GM12878 (cell line): Measurements from ENCODE around the gene TANC1. TPM values are rescaled to one million over a fixed set of nuclear protein-coding genes. Genes with fewer than 3 reads are reported as not detected.

Experiments
- ATAC-seq: fragments of 200-7000 bp; cut with Tn5 transposase; 3 replicates; pipeline ENCODE4 v1.9.1; 2020; ENCODE audit warnings: mild to moderate bottlenecking, moderate library complexity
- BruUV-seq: library from RNA; stranded (reverse); fragments of 400-500 nt; replicated peaks from 2 replicates; lab custom pipeline; 2021; lab: Mats Ljungman, UMichigan
- CTCF ChIA-PET: fragments of 300-600 bp; sonication (Branson Sonifier 250); formaldehyde crosslinking; extraction: SDS; loops from one replicate; lab custom pipeline; 2021; ENCODE audit warnings: inconsistent platforms; lab: Yijun Ruan, JAX
- POLR2A ChIA-PET: fragments of 350-600 bp; formaldehyde crosslinking; extraction: SDS; loops from one replicate; lab custom pipeline; 2021; ENCODE audit warnings: inconsistent platforms; lab: Charles Lee
- RAD21 ChIA-PET: fragments of 300-600 bp; sonication (Branson Sonifier 250); formaldehyde crosslinking; loops from one replicate; lab custom pipeline; 2023; ENCODE audit warnings: antibody characterized with exemption; ENCODE audit not compliant: unreplicated experiment; lab: Charles Lee
- SMC1A ChIA-PET: fragments of 300-600 bp; sonication (Branson Sonifier 250); formaldehyde crosslinking; loops from one replicate; lab custom pipeline; 2023; ENCODE audit not compliant: unreplicated experiment, uncharacterized antibody; lab: Charles Lee
- DNase-seq: peaks from one replicate; pipeline ENCODE4 v3.0.0-alpha.2; 2011; ENCODE audit warnings: low read depth, low spot score
- FAIRE-seq: peaks from 3 replicates; lab custom pipeline; 2011; peaks lifted over from hg19 to GRCh38; lab: Jason Lieb, UNC
- H2AFZ ChIP-seq: 2 replicates; pipeline ENCODE4 v1.6.0; 2011; ENCODE audit warnings: low read depth, low read length, control low read depth; ENCODE audit not compliant: control insufficient read depth
- H3K27ac ChIP-seq: 2 replicates; pipeline ENCODE4 v1.5.1; 2011; ENCODE audit warnings: control low read depth; ENCODE audit not compliant: control insufficient read depth, insufficient read depth
- H3K27me3 ChIP-seq, 2 experiments: replicated peaks in 1 of 2; 2 replicates each; pipeline versions ENCODE4 v1.6.0 to v1.6.1; 2011; ENCODE audit warnings: low read length in 1 of 2; ENCODE audit not compliant: control insufficient read depth in 2 of 2, insufficient read depth in 2 of 2
- H3K36me3 ChIP-seq, 2 experiments: 2 replicates each; pipeline ENCODE4 v1.5.1; 2011; ENCODE audit warnings: low read length in 1 of 2; ENCODE audit not compliant: control insufficient read depth in 2 of 2, insufficient read depth in 2 of 2
- H3K4me1 ChIP-seq: 2 replicates; pipeline ENCODE4 v1.6.1; 2011; ENCODE audit warnings: mild to moderate bottlenecking, low read length, moderate library complexity, mixed read lengths; ENCODE audit not compliant: control insufficient read depth, insufficient read depth
- H3K4me2 ChIP-seq: 2 replicates; pipeline ENCODE4 v1.6.0; 2011; ENCODE audit warnings: control low read depth; ENCODE audit not compliant: control insufficient read depth, insufficient read depth
- H3K4me3 ChIP-seq: fragments of 200-600 bp; sonication (generic); 2 replicates; pipeline ENCODE4 v1.5.1; 2016
- H3K79me2 ChIP-seq: 2 replicates; pipeline ENCODE4 v1.6.0; 2011; ENCODE audit warnings: low read length; ENCODE audit not compliant: control insufficient read depth, insufficient read depth
- H3K9ac ChIP-seq: 2 replicates; pipeline ENCODE4 v1.8.0; 2011; ENCODE audit warnings: low read length, control low read depth, mixed read lengths; ENCODE audit not compliant: control insufficient read depth, insufficient read depth
- H3K9me3 ChIP-seq: replicated peaks from 3 replicates; pipeline ENCODE4 v1.5.1; 2011; ENCODE audit warnings: mild to moderate bottlenecking, low read length; ENCODE audit not compliant: control insufficient read depth, insufficient read depth
- H4K20me1 ChIP-seq: 2 replicates; pipeline ENCODE4 v1.6.0; 2011; ENCODE audit not compliant: control insufficient read depth, insufficient read depth
- BACH1 ChIP-seq: fragments of 450-650 bp; IDR thresholded peaks from 2 replicates; pipeline ENCODE4 v1.6.1; 2017; ENCODE audit warnings: mild to moderate bottlenecking, borderline replicate concordance
- BMI1 ChIP-seq: fragments of 450-650 bp; IDR thresholded peaks from 2 replicates; pipeline ENCODE4 v1.6.1; 2016; ENCODE audit warnings: mild to moderate bottlenecking, moderate library complexity, borderline replicate concordance
- CTCF ChIP-seq, 3 experiments: IDR thresholded peaks in 2 of 3; conservative IDR thresholded peaks in 1 of 3; 2 replicates each; pipeline ENCODE4 v1.5.1; 2011; ENCODE audit warnings: low read depth in 3 of 3, low read length in 3 of 3, mild to moderate bottlenecking in 3 of 3, control low read depth in 2 of 3, moderate library complexity in 2 of 3, inconsistent platforms in 1 of 3, mixed read lengths in 1 of 3; ENCODE audit not compliant: control insufficient read depth in 2 of 3, insufficient read depth in 1 of 3; ENCODE audit errors: extremely low read depth in 1 of 3
- ETV6 ChIP-seq, 2 experiments: fragments of 450-650 bp in 1 of 2; IDR thresholded peaks in 1 of 2; conservative IDR thresholded peaks in 1 of 2; 2 replicates each; pipeline ENCODE4 v1.6.1; 2014; ENCODE audit warnings: antibody characterized with exemption in 1 of 2, borderline replicate concordance in 1 of 2, low read depth in 1 of 2, mild to moderate bottlenecking in 1 of 2, moderate library complexity in 1 of 2
- GABPA ChIP-seq: IDR thresholded peaks from 2 replicates; pipeline ENCODE4 v1.6.1; 2014; ENCODE audit warnings: antibody characterized with exemption, low read depth, mild to moderate bottlenecking, inconsistent platforms
- JUNB ChIP-seq: IDR thresholded peaks from 2 replicates; pipeline ENCODE4 v1.6.1; 2016; ENCODE audit warnings: antibody characterized with exemption, mild to moderate bottlenecking
- JUND ChIP-seq: IDR thresholded peaks from 2 replicates; pipeline ENCODE4 v1.6.1; 2012; ENCODE audit warnings: low read depth, mild to moderate bottlenecking, low read length, improper control_type of control experiment, moderate library complexity
- MYC ChIP-seq: IDR thresholded peaks from 2 replicates; pipeline ENCODE4 v1.6.1; 2011; ENCODE audit warnings: mild to moderate bottlenecking, low read length, moderate library complexity, inconsistent platforms; ENCODE audit not compliant: insufficient read depth, insufficient replicate concordance, insufficient read length, severe bottlenecking
- PML ChIP-seq: IDR thresholded peaks from 2 replicates; pipeline ENCODE4 v1.6.1; 2012; ENCODE audit warnings: low read length, inconsistent platforms
- TARDBP ChIP-seq: IDR thresholded peaks from 2 replicates; pipeline ENCODE4 v1.6.1; 2016; ENCODE audit warnings: borderline replicate concordance
- TBL1XR1 ChIP-seq: IDR thresholded peaks from 2 replicates; pipeline ENCODE4 v1.6.1; 2012; ENCODE audit warnings: low read depth, low read length, improper control_type of control experiment
- WGBS: methylation state at CpG from one replicate; pipeline ENCODE4 v1.1.6; 2016; ENCODE audit warnings: low lambda C conversion rate; ENCODE audit not compliant: insufficient replicate concordance, insufficient coverage; ENCODE audit errors: missing lambda C conversion rate; 5-methylcytosine and 5-hydroxymethylcytosine counted together
- in situ Hi-C: fragments of 300-500 bp; cut with MboI; formaldehyde crosslinking; loops from 9 replicates; pipeline ENCODE4 v1.14.3; 2018; ENCODE audit warnings: mixed read lengths
- intact Hi-C: fragments of 100-400 bp; cut with micrococcal nuclease; formaldehyde crosslinking; loops from one replicate; pipeline ENCODE4 v1.14.2; 2022; ENCODE audit not compliant: unreplicated experiment
- polyA plus RNA-seq, 11 experiments: library from polyadenylated mRNA; depleted of rRNA in 4 of 11; unstranded in 6 of 11; stranded (reverse) in 5 of 11; fragments of >200 nt; fragmentation: Nextera tagmentation in 4 of 11; fragmentation: Illumina TruSeq in 1 of 11; extraction: Ambion mirVana in 4 of 11; extraction: Trizol in 1 of 11; gene quantifications; 1 replicate in 1 of 11; 2 replicates in 10 of 11; pipeline versions ENCODE4 v1.2.1 to v1.2.3, GENCODE V29; 2011 to 2016; ENCODE audit warnings: inconsistent platforms in 2 of 11, missing spikeins in 2 of 11, low read depth in 1 of 11
- total RNA-seq, 4 experiments: library from RNA; depleted of rRNA in 3 of 4; stranded (reverse); fragments of >200 nt in 3 of 4; fragmentation: Illumina TruSeq in 1 of 4; extraction: Trizol in 1 of 4; gene quantifications; 2 replicates each; pipeline versions ENCODE4 v1.2.1 to v1.2.3, GENCODE V29; 2013 to 2021

The TANC1 gene
- total and polyA plus RNA-seq, 10 of the 15 experiments (the other 5 are each of a cell fraction or from before 2014, with no cell fraction given) = 0.05 to 5.0 (median 0.34) TPM

- TF ChIP-seq MYC = no peak
- no peak for TF ChIP-seq TBL1XR1
- no peak for TF ChIP-seq BMI1
- no peak for TF ChIP-seq TARDBP
- TF ChIP-seq ETV6 (conservative IDR thresholded peaks at IDR 0.05 in 1 of 2, IDR thresholded peaks at IDR 0.05 in 1 of 2; ENCODE audit: borderline replicate concordance in 1 of 2, low read depth in 1 of 2) = no peak
- TF ChIP-seq GABPA = no peak
- TF ChIP-seq BACH1 = no peak
- TF ChIP-seq JUND = no peak
- TF ChIP-seq JUNB = no peak
Observed at GRCh38 chr2:158995677-158996049, 27.2 kb downstream of the TANC1 start (continued).

GRCh38 chr2:158996378-158996993 lies 28.0 kb downstream of the TANC1 start:
- no peaks in the 10 kb centered on the region for H3K9me3 ChIP-seq
- SMC1A ChIA-PET = interaction anchor here (0.9 kb wide), 1 partner anchor 40 kb away, joined by 3 read pairs; no protein-coding TSS in a partner anchor
- H3K27me3 ChIP-seq = no peaks in the 10 kb centered on the region; a peak in 1 of 4 replicates
- DNase-seq (no peak), ATAC-seq (no peak; the same call in 2 of the 3 replicates), FAIRE-seq (no peak)
- peaks cover 3% of the 10 kb centered on the region; the same call in 1 of the 2 replicates for H3K4me1 ChIP-seq
- no peak overlapping the region for H2AFZ ChIP-seq
- RAD21 ChIA-PET = no interaction called here
- no peaks in the 10 kb centered on the region for H3K79me2 ChIP-seq
- no peak overlapping the region for H3K4me3 ChIP-seq
- CTCF ChIA-PET = interaction anchor here (1.7 kb wide), 1 partner anchor 123 kb away, joined by 6 read pairs; no protein-coding TSS in a partner anchor
- H4K20me1 ChIP-seq = no peaks in the 10 kb centered on the region
- in situ Hi-C loops (no loop called here), intact Hi-C loops (no loop called here)
- BruUV-seq = no TSS peak
- no peak overlapping the region for H3K4me2 ChIP-seq
- no peak for TF ChIP-seq PML
- peak in 2 of 3 experiments; percentile 8 to 32; a peak in 1 of 6 replicates for TF ChIP-seq CTCF (IDR thresholded peaks at IDR 0.05 in 2 of 3, conservative IDR thresholded peaks at IDR 0.05 in 1 of 3; ENCODE audit: control insufficient read depth in 2 of 3, extremely low read depth in 1 of 3, insufficient read depth in 1 of 3, low read depth in 3 of 3, low read length in 3 of 3)
- no peak overlapping the region for H3K27ac ChIP-seq
- POLR2A ChIA-PET = no interaction called here
- WGBS = 72% methylated on average over 4 of the region's 4 CpGs
- H3K36me3 ChIP-seq = no peaks in the 10 kb centered on the region
- H3K9ac ChIP-seq = no peak overlapping the region
